ENCODE results near the gene GPR25. TPM values are rescaled to one million over a fixed set of nuclear protein-coding genes. Genes with fewer than 3 reads are reported as not detected.

GPR25 gene
- total RNA-seq, 2 experiments from 2014 or later: 2.7 to 3.3 TPM

GRCh38 chr1:200845360-200845759 is 27.4 kb upstream of the GPR25 start:
- Mint-ChIP-seq H3K27me3 (no peaks in the 10 kb centered on the region), H3K4me3 (no peak overlapping the region), H3K36me3 (ENCODE audit: low read depth) (peaks cover 54% of the 10 kb centered on the region), H3K4me1 (ENCODE audit: low read depth) (no peaks in the 10 kb centered on the region), H3K27ac (no peak overlapping the region), H3K9me3 (no peaks in the 10 kb centered on the region)
- intact Hi-C loops (cut with DNase I, micrococcal nuclease): no loop called here
- Histone ChIP-seq H3K27ac (ENCODE audit: low read depth in 1 of 2, low read length in 2 of 2) (no peak overlapping the region), H3K9me3 (ENCODE audit: control insufficient read depth in 1 of 2, insufficient read depth in 1 of 2, low read length in 2 of 2) (no peaks in the 10 kb centered on the region), H3K27me3 (ENCODE audit: control insufficient read depth in 1 of 2, insufficient read depth in 2 of 2, low read length in 2 of 2) (no peaks in the 10 kb centered on the region), H3K4me1 (ENCODE audit: insufficient read depth, low read length) (no peaks in the 10 kb centered on the region), H3K36me3 (ENCODE audit: insufficient read depth, low read length) (peaks cover 6% of the 10 kb centered on the region), H3K4me3 (ENCODE audit: low read length) (no peak overlapping the region)
- ATAC-seq (ENCODE audit: poor library complexity) (no peak), DNase-seq (no peak)
- no peak for TF ChIP-seq CTCF (IDR thresholded peaks at IDR 0.05)
- CTCF ChIA-PET: interaction anchor here (0.9 kb wide), 1 partner anchor 14 kb away, joined by 3 read pairs; no protein-coding TSS in a partner anchor
- POLR2A ChIA-PET: no interaction called here

- H3K36me3 Mint-ChIP-seq (ENCODE audit: low read depth): peaks cover 57% of the 10 kb centered on the region
- H3K36me3 ChIP-seq (ENCODE audit: insufficient read depth, low read length): peaks cover 6% of the 10 kb centered on the region
- H3K9me3 Mint-ChIP-seq: no peaks in the 10 kb centered on the region
- ChIA-PET POLR2A (no interaction called here), CTCF (no interaction called here)
- DNase-seq (no peak), ATAC-seq (ENCODE audit: poor library complexity) (no peak)
- no peak overlapping the region for H3K4me3 ChIP-seq (ENCODE audit: low read length)
- H3K4me1 Mint-ChIP-seq (ENCODE audit: low read depth): no peaks in the 10 kb centered on the region
- no peaks in the 10 kb centered on the region for H3K27me3 ChIP-seq (ENCODE audit: control insufficient read depth in 1 of 2, insufficient read depth in 2 of 2, low read length in 2 of 2)
- TF ChIP-seq CTCF (IDR thresholded peaks at IDR 0.05): no peak
- H3K4me1 ChIP-seq (ENCODE audit: insufficient read depth, low read length): no peaks in the 10 kb centered on the region
- H3K27me3 Mint-ChIP-seq: no peaks in the 10 kb centered on the region
- no peaks in the 10 kb centered on the region for H3K9me3 ChIP-seq (ENCODE audit: control insufficient read depth in 1 of 2, insufficient read depth in 1 of 2, low read length in 2 of 2)
- H3K27ac Mint-ChIP-seq: no peak overlapping the region
- H3K27ac ChIP-seq (ENCODE audit: low read depth in 1 of 2, low read length in 2 of 2): no peak overlapping the region
- no peak overlapping the region for H3K4me3 Mint-ChIP-seq
- intact Hi-C loops (cut with DNase I, micrococcal nuclease): no loop called here
Measured at GRCh38 chr1:200846398-200846797, 26.4 kb upstream of the GPR25 start.

- Histone ChIP-seq H3K9me3 (ENCODE audit: control insufficient read depth in 1 of 2, insufficient read depth in 1 of 2, low read length in 2 of 2) (no peaks in the 10 kb centered on the region), H3K36me3 (ENCODE audit: insufficient read depth, low read length) (peaks cover 6% of the 10 kb centered on the region), H3K27ac (ENCODE audit: low read depth in 1 of 2, low read length in 2 of 2) (no peak overlapping the region), H3K4me1 (ENCODE audit: insufficient read depth, low read length) (no peaks in the 10 kb centered on the region), H3K4me3 (ENCODE audit: low read length) (no peak overlapping the region), H3K27me3 (ENCODE audit: control insufficient read depth in 1 of 2, insufficient read depth in 2 of 2, low read length in 2 of 2) (no peaks in the 10 kb centered on the region)
- DNase-seq (no peak), ATAC-seq (ENCODE audit: poor library complexity) (no peak)
- POLR2A ChIA-PET: no interaction called here
- intact Hi-C loops (cut with DNase I, micrococcal nuclease): no loop called here
- Mint-ChIP-seq H3K4me3 (no peak overlapping the region), H3K9me3 (no peaks in the 10 kb centered on the region), H3K27ac (no peak overlapping the region), H3K4me1 (ENCODE audit: low read depth) (peaks cover 4% of the 10 kb centered on the region), H3K27me3 (no peaks in the 10 kb centered on the region), H3K36me3 (ENCODE audit: low read depth) (peaks cover 63% of the 10 kb centered on the region)
- CTCF ChIA-PET: no interaction called here
- TF ChIP-seq CTCF (IDR thresholded peaks at IDR 0.05): no peak
Measured at GRCh38 chr1:200849430-200849829, 23.4 kb upstream of the GPR25 start.
